ENCODE data around the gene EMC9. TPM values are rescaled to one million over a fixed set of nuclear protein-coding genes. Genes with fewer than 3 reads are reported as not detected.
A peak's percentile ranks its signal among the peaks of the same experiment; 100 is the strongest.

Gene EMC9
- total RNA-seq, 1 donor from 2014 or later: 14.0 TPM

- Mint-ChIP-seq H3K4me3 (no peak overlapping the region), H3K27me3 (ENCODE audit: insufficient read depth, low read depth) (peaks cover 7% of the 10 kb centered on the region), H3K4me1 (peaks cover 14% of the 10 kb centered on the region), H3K9me3 (no peaks in the 10 kb centered on the region), H3K27ac (no peak overlapping the region), H3K36me3 (peaks cover 14% of the 10 kb centered on the region)
- Histone ChIP-seq H3K9ac (no peak overlapping the region), H2AFZ (replicated peaks) (no peak overlapping the region), H3K4me1 (peaks cover 6% of the 10 kb centered on the region), H3F3A (ENCODE audit: low read depth) (peaks cover 35% of the 10 kb centered on the region), H3K36me3 (no peaks in the 10 kb centered on the region), H3K27ac (no peak overlapping the region), H3K79me2 (ENCODE audit: low read depth) (no peaks in the 10 kb centered on the region), H3K4me3 (no peak overlapping the region), H3K27me3 (peaks cover 9% of the 10 kb centered on the region), H3K4me2 (no peak overlapping the region), H4K20me1 (ENCODE audit: low read depth) (peaks cover 4% of the 10 kb centered on the region), H3K9me3 (ENCODE audit: low read depth) (no peaks in the 10 kb centered on the region)
- TF ChIP-seq CTCF (IDR thresholded peaks at IDR 0.05) (no peak), EZH2phosphoT487 (IDR thresholded peaks at IDR 0.05) (no peak), EZH2 (IDR thresholded peaks at IDR 0.05) (no peak)
- no peak for DNase-seq (ENCODE audit: low spot score)
Observed at GRCh38 chr14:24133735-24134134, 7.7 kb downstream of the EMC9 start.

GRCh38 chr14:24132976-24133375 lies 8.4 kb downstream of the EMC9 start:
- Mint-ChIP-seq H3K4me3 (no peak overlapping the region), H3K27ac (no peak overlapping the region), H3K36me3 (peaks cover 7% of the 10 kb centered on the region)

GRCh38 chr14:24132061-24132685 lies 9.2 kb downstream of the EMC9 start:
- H3K36me3 Mint-ChIP-seq: peaks cover 4% of the 10 kb centered on the region
- peaks cover 13% of the 10 kb centered on the region for H3K4me1 Mint-ChIP-seq
- H2AFZ ChIP-seq (replicated peaks): no peak overlapping the region
- H3K9me3 ChIP-seq (ENCODE audit: low read depth): no peaks in the 10 kb centered on the region
- H3K4me1 ChIP-seq: peaks cover 6% of the 10 kb centered on the region
- H3K79me2 ChIP-seq (ENCODE audit: low read depth): no peaks in the 10 kb centered on the region
- peaks cover 9% of the 10 kb centered on the region for H3K27me3 ChIP-seq
- no peaks in the 10 kb centered on the region for H3K9me3 Mint-ChIP-seq
- no peak for TF ChIP-seq EZH2 (IDR thresholded peaks at IDR 0.05)
- no peak for TF ChIP-seq EZH2phosphoT487 (IDR thresholded peaks at IDR 0.05)
- TF ChIP-seq CTCF (IDR thresholded peaks at IDR 0.05): no peak
- H3K4me3 Mint-ChIP-seq: peak overlapping the region; percentile 27
- no peak overlapping the region for H3K4me2 ChIP-seq
- no peaks in the 10 kb centered on the region for H3K36me3 ChIP-seq
- no peak overlapping the region for H3K9ac ChIP-seq
- H3K27ac Mint-ChIP-seq: peak overlapping the region; percentile 13
- no peaks in the 10 kb centered on the region for H4K20me1 ChIP-seq (ENCODE audit: low read depth)
- no peak for DNase-seq (ENCODE audit: low spot score)
- H3K4me3 ChIP-seq: no peak overlapping the region
- H3F3A ChIP-seq (ENCODE audit: low read depth): peaks cover 20% of the 10 kb centered on the region
- peaks cover 7% of the 10 kb centered on the region for H3K27me3 Mint-ChIP-seq (ENCODE audit: insufficient read depth, low read depth)
- no peak overlapping the region for H3K27ac ChIP-seq

More at GRCh38 chr14:24132976-24133375, 8.4 kb downstream of the EMC9 start:
- no peak overlapping the region for H3K9ac ChIP-seq
- no peak overlapping the region for H2AFZ ChIP-seq (replicated peaks)
- no peak overlapping the region for H3K27ac ChIP-seq
- H3K4me1 ChIP-seq: peaks cover 6% of the 10 kb centered on the region
- H3K79me2 ChIP-seq (ENCODE audit: low read depth): no peaks in the 10 kb centered on the region
- H3K9me3 ChIP-seq (ENCODE audit: low read depth): no peaks in the 10 kb centered on the region
- peaks cover 9% of the 10 kb centered on the region for H3K27me3 ChIP-seq
- peaks cover 28% of the 10 kb centered on the region for H3F3A ChIP-seq (ENCODE audit: low read depth)
- Mint-ChIP-seq H3K27me3 (ENCODE audit: insufficient read depth, low read depth) (peaks cover 7% of the 10 kb centered on the region), H3K9me3 (no peaks in the 10 kb centered on the region), H3K4me1 (peaks cover 13% of the 10 kb centered on the region)
- no peak for DNase-seq (ENCODE audit: low spot score)
- no peaks in the 10 kb centered on the region for H4K20me1 ChIP-seq (ENCODE audit: low read depth)
- H3K4me2 ChIP-seq: no peak overlapping the region
- no peaks in the 10 kb centered on the region for H3K36me3 ChIP-seq
- no peak overlapping the region for H3K4me3 ChIP-seq
- TF ChIP-seq CTCF (IDR thresholded peaks at IDR 0.05) (no peak), EZH2 (IDR thresholded peaks at IDR 0.05) (no peak), EZH2phosphoT487 (IDR thresholded peaks at IDR 0.05) (no peak)
